ENCODE measurements around the gene VWA1.

DNA sequence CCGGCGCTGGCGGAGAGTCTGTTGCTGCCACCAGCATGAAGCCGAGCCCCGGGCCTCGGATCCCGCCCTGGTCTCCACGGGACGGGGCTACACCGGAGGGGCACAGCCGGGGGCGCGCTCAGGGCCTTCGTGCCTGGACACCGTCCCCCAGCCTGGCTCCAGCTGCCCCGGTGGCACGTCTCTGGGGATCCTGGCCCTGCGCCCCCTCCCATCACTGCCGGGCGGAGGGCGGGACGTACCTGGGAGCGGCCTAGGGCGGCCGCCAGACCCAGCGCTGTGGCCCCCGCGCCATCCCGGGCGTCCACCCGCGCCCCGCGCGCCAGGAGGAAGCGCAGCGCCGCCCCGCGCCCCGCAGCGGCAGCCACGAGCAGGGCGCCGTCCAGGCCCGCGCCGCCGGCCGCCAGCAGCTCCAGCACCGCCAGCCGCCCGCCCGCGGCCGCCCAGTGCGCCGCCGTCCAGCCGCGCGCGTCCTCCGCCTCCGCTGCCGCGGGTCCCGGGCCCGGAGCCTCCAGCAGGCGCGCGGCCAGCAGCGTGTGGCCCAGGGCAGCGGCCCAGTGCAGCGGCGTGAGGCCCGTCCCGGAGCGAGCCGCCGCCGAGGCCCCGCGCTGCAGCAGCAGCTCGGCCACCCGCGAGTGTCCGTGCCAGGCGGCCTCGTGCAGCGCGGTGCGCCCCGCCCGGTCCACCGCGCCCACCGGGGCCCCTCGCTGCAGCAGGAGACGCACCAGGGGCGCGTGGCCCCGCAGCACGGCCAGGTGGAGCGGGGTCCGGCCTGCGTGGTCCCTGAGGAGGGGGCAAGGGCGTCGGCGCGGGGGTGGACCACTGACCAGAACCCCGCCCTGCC, 15.5 kb upstream of the VWA1 start:
- TF ChIP-seq, protein P1, sequence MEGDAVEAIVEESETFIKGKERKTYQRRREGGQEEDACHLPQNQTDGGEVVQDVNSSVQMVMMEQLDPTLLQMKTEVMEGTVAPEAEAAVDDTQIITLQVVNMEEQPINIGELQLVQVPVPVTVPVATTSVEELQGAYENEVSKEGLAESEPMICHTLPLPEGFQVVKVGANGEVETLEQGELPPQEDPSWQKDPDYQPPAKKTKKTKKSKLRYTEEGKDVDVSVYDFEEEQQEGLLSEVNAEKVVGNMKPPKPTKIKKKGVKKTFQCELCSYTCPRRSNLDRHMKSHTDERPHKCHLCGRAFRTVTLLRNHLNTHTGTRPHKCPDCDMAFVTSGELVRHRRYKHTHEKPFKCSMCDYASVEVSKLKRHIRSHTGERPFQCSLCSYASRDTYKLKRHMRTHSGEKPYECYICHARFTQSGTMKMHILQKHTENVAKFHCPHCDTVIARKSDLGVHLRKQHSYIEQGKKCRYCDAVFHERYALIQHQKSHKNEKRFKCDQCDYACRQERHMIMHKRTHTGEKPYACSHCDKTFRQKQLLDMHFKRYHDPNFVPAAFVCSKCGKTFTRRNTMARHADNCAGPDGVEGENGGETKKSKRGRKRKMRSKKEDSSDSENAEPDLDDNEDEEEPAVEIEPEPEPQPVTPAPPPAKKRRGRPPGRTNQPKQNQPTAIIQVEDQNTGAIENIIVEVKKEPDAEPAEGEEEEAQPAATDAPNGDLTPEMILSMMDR (optimal IDR thresholded peaks at IDR 0.05 in 1 of 3, IDR thresholded peaks at IDR 0.05 in 1 of 3, conservative IDR thresholded peaks at IDR 0.05 in 1 of 3; ENCODE audit: extremely low read depth in 1 of 3, insufficient read depth in 2 of 3, low read length in 3 of 3), result peak in 1 of 3 experiments; percentile 41
- no peak for TF ChIP-seq EZH2 (IDR thresholded peaks at IDR 0.05; ENCODE audit: low read length)
